ENCODE measurements around the gene MKRN1. TPM values are rescaled to one million over a fixed set of nuclear protein-coding genes. Genes with fewer than 3 reads are reported as not detected.

The MKRN1 gene
- total and polyA plus RNA-seq, 2 of the 4 experiments (the other 2 are of a cell fraction): 47.2 to 83.0 TPM

GRCh38 chr7:140455743-140456142 is 23.6 kb downstream of the MKRN1 start:
- in situ Hi-C loops (cut with MboI; ENCODE audit: low sequenced_read_pairs): no loop called here
- no peak for TF ChIP-seq USF2 (IDR thresholded peaks at IDR 0.05; ENCODE audit: low read depth, low read length)
- no peak for TF ChIP-seq MXI1 (IDR thresholded peaks at IDR 0.05; ENCODE audit: borderline replicate concordance, low read depth, low read length)
- TF ChIP-seq RCOR1 (IDR thresholded peaks at IDR 0.05; ENCODE audit: insufficient replicate concordance, low read length): no peak
- TF ChIP-seq POLR2A (IDR thresholded peaks at IDR 0.05; ENCODE audit: low read depth, low read length): no peak
- TF ChIP-seq CTCF (conservative IDR thresholded peaks at IDR 0.05; ENCODE audit: low read depth, low read length): no peak
- TF ChIP-seq BHLHE40 (IDR thresholded peaks at IDR 0.05; ENCODE audit: low read depth, low read length): no peak
- no peak for TF ChIP-seq ELK1 (IDR thresholded peaks at IDR 0.05; ENCODE audit: borderline replicate concordance, low read depth, low read length)
- no peak for TF ChIP-seq RAD21 (IDR thresholded peaks at IDR 0.05; ENCODE audit: low read length)
- no peak for TF ChIP-seq CEBPB (IDR thresholded peaks at IDR 0.05; ENCODE audit: low read depth, low read length)
- TF ChIP-seq SMC3 (IDR thresholded peaks at IDR 0.05; ENCODE audit: low read depth, low read length): no peak

More at GRCh38 chr7:140455743-140456142, 23.6 kb downstream of the MKRN1 start:
- Histone ChIP-seq H2BK120ac (ENCODE audit: low read depth, low read length) (no peak overlapping the region), H3K18ac (ENCODE audit: low read depth, low read length) (no peak overlapping the region), H3K4me1 (ENCODE audit: control insufficient read depth, insufficient read depth, low read length) (no peaks in the 10 kb centered on the region), H2AK5ac (ENCODE audit: low read depth, low read length) (no peak overlapping the region), H2AK9ac (replicated peaks; ENCODE audit: low read depth, low read length, poor library complexity) (no peak overlapping the region), H4K5ac (ENCODE audit: low read depth, low read length) (no peak overlapping the region), H3K27ac (ENCODE audit: insufficient read depth, low read length) (no peak overlapping the region), H3K4me3 (ENCODE audit: insufficient read depth, low read depth, low read length) (no peak overlapping the region), H2BK15ac (ENCODE audit: low read depth, low read length) (no peak overlapping the region), H3K4ac (ENCODE audit: low read depth, low read length) (no peak overlapping the region), H3K27me3 (ENCODE audit: control insufficient read depth, insufficient read depth, low read length) (no peaks in the 10 kb centered on the region), H4K20me1 (ENCODE audit: insufficient read depth, low read length) (no peaks in the 10 kb centered on the region; the same call in 1 of the 2 replicates), H3K4me2 (ENCODE audit: low read depth, low read length) (no peak overlapping the region), H4K8ac (ENCODE audit: low read depth in 2 of 2, low read length in 2 of 2) (no peak overlapping the region), H3K9me3 (ENCODE audit: control insufficient read depth, insufficient read depth, low read length) (no peaks in the 10 kb centered on the region), H2BK20ac (ENCODE audit: low read depth, low read length) (no peak overlapping the region), H4K91ac (ENCODE audit: insufficient read depth, low read depth, low read length) (no peak overlapping the region), H2BK5ac (ENCODE audit: low read depth, low read length, poor library complexity, severe bottlenecking) (no peak overlapping the region), H3K56ac (ENCODE audit: extremely low read depth, insufficient read depth, low read length) (no peak overlapping the region), H3K14ac (replicated peaks; ENCODE audit: low read depth, low read length) (no peak overlapping the region), H3K23ac (ENCODE audit: low read depth, low read length) (no peak overlapping the region), H2AFZ (replicated peaks; ENCODE audit: low read length, poor library complexity) (no peak overlapping the region), H3K79me1 (ENCODE audit: low read depth in 1 of 2, low read length in 2 of 2) (peaks cover 13 to 25% of the 10 kb centered on the region in 2 experiments; a peak in 2 of 4 replicates), H3K36me3 (ENCODE audit: control insufficient read depth, insufficient read depth, low read length) (peaks cover 44% of the 10 kb centered on the region), H3K9ac (ENCODE audit: low read depth, low read length) (no peak overlapping the region), H3K9me1 (ENCODE audit: insufficient read depth, low read length) (peaks cover 3% of the 10 kb centered on the region; the same call in 1 of the 2 replicates)
- intact Hi-C loops (cut with micrococcal nuclease) (no loop called here), dilution Hi-C loops (cut with HindIII; ENCODE audit: low sequenced_read_pairs, unreplicated experiment) (no loop called here)
- ChIA-PET CTCF (no interaction called here), POLR2A (ENCODE audit: unreplicated experiment) (interaction anchor here (0.6 kb wide), 1 partner anchor 22 kb away, joined by 4 read pairs; no protein-coding TSS in a partner anchor)
- WGBS, 2 experiments (ENCODE audit: extremely low coverage in 2 of 2, insufficient read length in 1 of 2): 80% methylated on average over 1 of the region's 4 CpGs; no CpG with 5 or more reads in 1 of the 2 experiments
- ATAC-seq (ENCODE audit: low read depth): no peak
- no peak for DNase-seq
- no TSS peak for BruUV-seq (replicated peaks)

Measured in IMR-90 (cell line).